SU-DHL-6 (cell line): ENCODE measurements around the gene SOBP.

Source experiments
- H2AFZ ChIP-seq: fragments of 200-600 bp; sonication (generic); 2 replicates; pipeline ENCODE4 v1.6.1; 2014; ENCODE audit warnings: low read depth, mild to moderate bottlenecking, moderate library complexity, mixed read lengths, antibody characterized with exemption, low read length; ENCODE audit not compliant: severe bottlenecking
- H3F3A ChIP-seq: fragments of 200-600 bp; shearing (Covaris generic); 2 replicates; pipeline ENCODE4 v1.6.0; 2016; ENCODE audit warnings: antibody characterized with exemption, mild to moderate bottlenecking; ENCODE audit not compliant: insufficient read depth
- H3K27ac ChIP-seq: fragments of 200-600 bp; sonication (generic); 2 replicates; pipeline ENCODE4 v1.5.1; 2016; ENCODE audit warnings: low read depth, mild to moderate bottlenecking, low read length, moderate library complexity, mixed read lengths
- H3K27me3 ChIP-seq: fragments of 200-600 bp; sonication (generic), shearing (Covaris generic); 2 replicates; pipeline ENCODE4 v1.6.0; 2014; ENCODE audit warnings: mild to moderate bottlenecking, low read length
- H3K36me3 ChIP-seq: fragments of 200-600 bp; sonication (generic); 2 replicates; pipeline ENCODE4 v1.6.1; 2014; ENCODE audit warnings: mild to moderate bottlenecking, low read length, mixed read lengths
- H3K4me2 ChIP-seq: fragments of 300-600, 200-600 bp; shearing (Covaris generic), sonication (generic); 2 replicates; pipeline ENCODE4 v1.6.0; 2014; ENCODE audit warnings: low read length, low read depth, mild to moderate bottlenecking; ENCODE audit not compliant: poor library complexity, severe bottlenecking
- H3K4me3 ChIP-seq: fragments of 200-600 bp; sonication (generic); 2 replicates; pipeline ENCODE4 v1.5.1; 2014; ENCODE audit warnings: antibody characterized with exemption, low read length, mild to moderate bottlenecking, mixed read lengths; ENCODE audit not compliant: insufficient read depth, poor library complexity, severe bottlenecking
- H3K79me2 ChIP-seq: fragments of 200-600 bp; sonication (generic); 2 replicates; pipeline ENCODE4 v1.6.1; 2014; ENCODE audit warnings: mild to moderate bottlenecking, low read length, moderate library complexity; ENCODE audit not compliant: insufficient read depth
- H3K9ac ChIP-seq: fragments of 200-600 bp; sonication (generic); 2 replicates; pipeline ENCODE4 v1.7.0; 2014; ENCODE audit warnings: mild to moderate bottlenecking, low read length
- H3K9me2 ChIP-seq: fragments of 200-600 bp; sonication (generic); replicated peaks from 2 replicates; pipeline ENCODE4 v1.6.1; 2014; ENCODE audit warnings: low read length; ENCODE audit not compliant: insufficient read depth
- H3K9me3 ChIP-seq: fragments of 200-600 bp; sonication (generic); 2 replicates; pipeline ENCODE4 v1.6.1; 2014; ENCODE audit warnings: low read length, mixed read lengths; ENCODE audit not compliant: insufficient read depth
- H4K20me1 ChIP-seq: fragments of 200-600 bp; sonication (generic); 2 replicates; pipeline ENCODE4 v1.6.1; 2014; ENCODE audit warnings: low read depth, mild to moderate bottlenecking, antibody characterized with exemption, low read length, moderate library complexity, mixed read lengths
- CTCF ChIP-seq: fragments of 200-600 bp; sonication (generic); IDR thresholded peaks from one replicate; pipeline ENCODE4 v1.5.1; 2017; ENCODE audit warnings: antibody characterized with exemption, mild to moderate bottlenecking, low read length, moderate library complexity; ENCODE audit not compliant: insufficient read depth, poor library complexity, severe bottlenecking
- EZH2phosphoT487 ChIP-seq: fragments of 200-600 bp; sonication (generic), shearing (Covaris generic); conservative IDR thresholded peaks from 2 replicates; pipeline ENCODE4 v1.6.1; 2018; ENCODE audit warnings: mild to moderate bottlenecking, antibody characterized with exemption, low read length, moderate library complexity, mixed read lengths

SOBP gene

GRCh38 chr6:107633680-107634323 lies 143.9 kb downstream of the SOBP start:
- Histone ChIP-seq H2AFZ (no peak overlapping the region), H3F3A (no peaks in the 10 kb centered on the region), H3K4me3 (no peak overlapping the region), H3K9me2 (no peaks in the 10 kb centered on the region), H3K4me2 (no peak overlapping the region), H3K9me3 (no peaks in the 10 kb centered on the region), H3K79me2 (no peaks in the 10 kb centered on the region), H3K27ac (no peak overlapping the region), H4K20me1 (no peaks in the 10 kb centered on the region), H3K36me3 (0 out of 2 replicates have a peak, but pooled peaks cover 7% of the 10 kb centered on the region), H3K27me3 (no peaks in the 10 kb centered on the region), H3K9ac (no peak overlapping the region)
- no peak for TF ChIP-seq EZH2phosphoT487
- no peak for TF ChIP-seq CTCF

DNA sequence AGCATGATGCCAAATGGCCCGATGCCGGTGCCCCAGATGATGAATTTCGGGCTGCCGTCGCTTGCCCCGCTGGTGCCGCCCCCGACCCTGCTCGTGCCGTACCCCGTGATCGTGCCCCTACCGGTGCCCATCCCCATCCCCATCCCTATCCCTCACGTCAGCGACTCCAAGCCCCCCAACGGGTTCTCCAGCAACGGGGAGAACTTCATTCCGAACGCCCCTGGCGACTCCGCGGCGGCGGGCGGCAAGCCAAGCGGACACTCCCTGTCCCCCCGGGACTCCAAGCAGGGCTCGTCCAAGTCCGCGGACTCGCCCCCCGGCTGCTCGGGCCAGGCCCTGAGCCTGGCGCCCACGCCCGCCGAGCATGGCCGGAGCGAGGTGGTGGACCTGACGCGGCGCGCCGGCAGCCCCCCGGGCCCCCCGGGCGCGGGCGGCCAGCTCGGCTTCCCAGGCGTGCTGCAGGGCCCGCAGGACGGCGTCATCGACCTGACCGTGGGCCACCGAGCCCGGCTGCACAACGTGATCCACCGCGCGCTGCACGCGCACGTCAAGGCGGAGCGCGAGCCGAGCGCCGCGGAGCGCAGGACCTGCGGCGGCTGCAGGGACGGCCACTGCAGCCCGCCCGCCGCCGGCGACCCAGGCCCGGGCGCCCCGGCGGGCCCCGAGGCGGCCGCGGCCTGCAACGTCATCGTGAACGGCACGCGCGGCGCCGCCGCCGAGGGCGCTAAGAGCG lies 144.6 kb downstream of the SOBP start:
- no peaks in the 10 kb centered on the region for H3K9me3 ChIP-seq
- H3K4me2 ChIP-seq = no peak overlapping the region
- no peaks in the 10 kb centered on the region for H3F3A ChIP-seq
- H3K9me2 ChIP-seq = no peaks in the 10 kb centered on the region
- no peaks in the 10 kb centered on the region for H3K27me3 ChIP-seq
- H2AFZ ChIP-seq = no peak overlapping the region
- no peak overlapping the region for H3K4me3 ChIP-seq
- 0 out of 2 replicates have a peak, but pooled peaks cover 7% of the 10 kb centered on the region for H3K36me3 ChIP-seq
- H4K20me1 ChIP-seq = no peaks in the 10 kb centered on the region
- no peak overlapping the region for H3K9ac ChIP-seq
- no peaks in the 10 kb centered on the region for H3K79me2 ChIP-seq
- H3K27ac ChIP-seq = no peak overlapping the region
- no peak for TF ChIP-seq EZH2phosphoT487
- no peak for TF ChIP-seq CTCF

DNA sequence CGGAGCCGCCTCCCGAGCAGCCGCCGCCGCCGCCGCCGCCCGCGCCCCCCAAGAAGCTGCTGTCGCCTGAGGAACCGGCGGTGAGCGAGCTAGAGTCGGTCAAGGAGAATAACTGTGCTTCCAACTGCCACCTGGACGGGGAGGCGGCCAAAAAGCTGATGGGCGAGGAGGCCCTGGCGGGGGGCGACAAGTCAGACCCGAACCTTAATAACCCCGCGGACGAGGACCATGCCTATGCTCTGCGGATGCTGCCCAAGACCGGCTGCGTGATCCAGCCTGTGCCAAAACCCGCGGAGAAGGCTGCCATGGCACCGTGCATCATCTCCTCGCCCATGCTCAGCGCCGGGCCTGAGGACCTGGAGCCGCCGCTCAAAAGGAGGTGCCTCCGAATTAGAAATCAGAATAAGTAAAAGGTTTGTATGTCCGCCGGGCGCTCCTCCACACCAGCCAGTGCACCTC lies 145.2 kb downstream of the SOBP start:
- Histone ChIP-seq H3K27me3 (no peaks in the 10 kb centered on the region), H3K9me3 (no peaks in the 10 kb centered on the region), H4K20me1 (no peaks in the 10 kb centered on the region), H3F3A (no peaks in the 10 kb centered on the region), H3K4me3 (no peak overlapping the region), H3K79me2 (no peaks in the 10 kb centered on the region), H3K4me2 (no peak overlapping the region), H3K9ac (no peak overlapping the region), H2AFZ (no peak overlapping the region), H3K27ac (no peak overlapping the region), H3K9me2 (no peaks in the 10 kb centered on the region), H3K36me3 (0 out of 2 replicates have a peak, but pooled peaks cover 7% of the 10 kb centered on the region)
- TF ChIP-seq EZH2phosphoT487 = no peak
- TF ChIP-seq CTCF = no peak
